Subcutaneous abdominal adipose tissue (tissue), 5 donors: ENCODE results near the gene SKAP1.
"Not testable (repeated sequence)": the region's sequence is repeated elsewhere in the genome, so short reads cannot be mapped to it uniquely, and the experiment has no call there.

Experiments used
- H3K27ac ChIP-seq: one replicate; pipeline ENCODE4 v1.7.0; 2013; ENCODE audit warnings: low read depth, mild to moderate bottlenecking, inconsistent platforms, low read length, moderate library complexity
- H3K27me3 ChIP-seq, 5 donors: one replicate each; pipeline ENCODE4 v1.7.0; 2013; ENCODE audit warnings: low read length in 5 of 5, inconsistent platforms in 1 of 5; ENCODE audit not compliant: control insufficient read depth in 5 of 5, insufficient read depth in 4 of 5
- H3K36me3 ChIP-seq, 5 donors: one replicate each; pipeline ENCODE4 v1.7.0; 2013; ENCODE audit warnings: low read length in 5 of 5; ENCODE audit not compliant: control insufficient read depth in 5 of 5, insufficient read depth in 5 of 5
- H3K4me1 ChIP-seq, 5 donors: one replicate each; pipeline ENCODE4 v1.7.0; 2013; ENCODE audit warnings: low read length in 5 of 5, mild to moderate bottlenecking in 3 of 5, moderate library complexity in 1 of 5; ENCODE audit not compliant: control insufficient read depth in 5 of 5, insufficient read depth in 5 of 5
- H3K4me3 ChIP-seq, 5 donors: one replicate each; pipeline ENCODE4 v1.7.0; 2013; ENCODE audit warnings: low read length in 5 of 5, low read depth in 1 of 5
- H3K9ac ChIP-seq, 5 donors: one replicate each; pipeline ENCODE4 v1.7.0; 2013; ENCODE audit warnings: low read length in 5 of 5, mild to moderate bottlenecking in 4 of 5, moderate library complexity in 3 of 5
- H3K9me3 ChIP-seq, 5 donors: one replicate each; pipeline ENCODE4 v1.7.0; 2013; ENCODE audit warnings: low read length in 5 of 5; ENCODE audit not compliant: control insufficient read depth in 5 of 5
- donor health status: healthy.
- donor health status: healthy.
- donor health status: healthy.
- donor health status: healthy.
- donor health status: healthy.

Gene SKAP1

GRCh38 chr17:48374650-48375230 is 55.3 kb downstream of the SKAP1 start:
- Histone ChIP-seq H3K36me3 (no peaks in the 10 kb centered on the region), H3K9ac (no peak overlapping the region), H3K9me3 (no peaks in the 10 kb centered on the region), H3K27ac (no peak overlapping the region), H3K27me3 (peaks cover 0 to 5% (median 3%) of the 10 kb centered on the region in 5 donors), H3K4me3 (no peak overlapping the region), H3K4me1 (no peaks in the 10 kb centered on the region)

- no peak overlapping the region for H3K27ac ChIP-seq
- peaks cover 0 to 5% (median 3%) of the 10 kb centered on the region in 5 donors for H3K27me3 ChIP-seq
- H3K36me3 ChIP-seq: no peaks in the 10 kb centered on the region
- H3K9ac ChIP-seq: no peak overlapping the region
- no peak overlapping the region for H3K4me3 ChIP-seq
- H3K9me3 ChIP-seq: no peaks in the 10 kb centered on the region
- no peaks in the 10 kb centered on the region for H3K4me1 ChIP-seq
These were observed 56.1 kb downstream of the SKAP1 start for GRCh38 chr17:48373883-48374282.

GRCh38 chr17:48373130-48373830 is 56.7 kb downstream of the SKAP1 start:
- Histone ChIP-seq H3K4me3 (no peak overlapping the region), H3K9ac (no peak overlapping the region), H3K27ac (no peak overlapping the region), H3K9me3 (no peaks in the 10 kb centered on the region), H3K27me3 (peaks cover 0 to 3% (median 2%) of the 10 kb centered on the region in 5 donors), H3K4me1 (no peaks in the 10 kb centered on the region), H3K36me3 (no peaks in the 10 kb centered on the region)

- H3K9me3 ChIP-seq, H3K27me3 ChIP-seq, H3K36me3 ChIP-seq, H3K4me1 ChIP-seq, H3K27ac ChIP-seq, H3K9ac ChIP-seq, H3K4me3 ChIP-seq: not testable (repeated sequence)
These were observed 61.0 kb downstream of the SKAP1 start for GRCh38 chr17:48368967-48369366.

GRCh38 chr17:48368352-48368908 is 61.6 kb downstream of the SKAP1 start:
- no peaks in the 10 kb centered on the region for H3K4me1 ChIP-seq

GRCh38 chr17:48363161-48363560 is 66.9 kb downstream of the SKAP1 start:
- no peak overlapping the region for H3K9ac ChIP-seq
- H3K9me3 ChIP-seq: no peaks in the 10 kb centered on the region
- peaks cover 0 to 7% (median 4%) of the 10 kb centered on the region in 5 donors for H3K27me3 ChIP-seq

More at GRCh38 chr17:48368352-48368908, 61.6 kb downstream of the SKAP1 start:
- no peaks in the 10 kb centered on the region for H3K9me3 ChIP-seq
- no peak overlapping the region for H3K27ac ChIP-seq
- peaks cover 2 to 7% (median 4%) of the 10 kb centered on the region in 5 donors for H3K27me3 ChIP-seq
- no peak overlapping the region for H3K4me3 ChIP-seq
- no peak overlapping the region for H3K9ac ChIP-seq
- H3K36me3 ChIP-seq: no peaks in the 10 kb centered on the region

GRCh38 chr17:48360861-48361633 is 69.0 kb downstream of the SKAP1 start:
- H3K27me3 ChIP-seq, H3K9me3 ChIP-seq, H3K36me3 ChIP-seq, H3K27ac ChIP-seq, H3K4me3 ChIP-seq, H3K4me1 ChIP-seq, H3K9ac ChIP-seq: not testable (repeated sequence)

More at GRCh38 chr17:48363161-48363560, 66.9 kb downstream of the SKAP1 start:
- H3K4me3 ChIP-seq: no peak overlapping the region
- H3K36me3 ChIP-seq: no peaks in the 10 kb centered on the region
- H3K27ac ChIP-seq: no peak overlapping the region
- H3K4me1 ChIP-seq: no peaks in the 10 kb centered on the region

GRCh38 chr17:48357779-48358602 is 72.0 kb downstream of the SKAP1 start:
- Histone ChIP-seq H3K27ac (no peak overlapping the region), H3K4me3 (no peak overlapping the region), H3K9ac (no peak overlapping the region), H3K27me3 (no peaks in the 10 kb centered on the region), H3K4me1 (no peaks in the 10 kb centered on the region), H3K9me3 (no peaks in the 10 kb centered on the region), H3K36me3 (no peaks in the 10 kb centered on the region)

- H3K27me3 ChIP-seq: no peaks in the 10 kb centered on the region
- no peaks in the 10 kb centered on the region for H3K36me3 ChIP-seq
- H3K9me3 ChIP-seq: no peaks in the 10 kb centered on the region
- H3K4me1 ChIP-seq: no peaks in the 10 kb centered on the region
- no peak overlapping the region for H3K9ac ChIP-seq
- H3K27ac ChIP-seq: no peak overlapping the region
- H3K4me3 ChIP-seq: no peak overlapping the region
These were observed 73.1 kb downstream of the SKAP1 start for GRCh38 chr17:48356866-48357265.
